ENCODE results near the gene IL17C. TPM values are rescaled to one million over a fixed set of nuclear protein-coding genes. Genes with fewer than 3 reads are reported as not detected.

Gene IL17C
- total RNA-seq, 1 donor from 2014 or later, result not detected

DNA sequence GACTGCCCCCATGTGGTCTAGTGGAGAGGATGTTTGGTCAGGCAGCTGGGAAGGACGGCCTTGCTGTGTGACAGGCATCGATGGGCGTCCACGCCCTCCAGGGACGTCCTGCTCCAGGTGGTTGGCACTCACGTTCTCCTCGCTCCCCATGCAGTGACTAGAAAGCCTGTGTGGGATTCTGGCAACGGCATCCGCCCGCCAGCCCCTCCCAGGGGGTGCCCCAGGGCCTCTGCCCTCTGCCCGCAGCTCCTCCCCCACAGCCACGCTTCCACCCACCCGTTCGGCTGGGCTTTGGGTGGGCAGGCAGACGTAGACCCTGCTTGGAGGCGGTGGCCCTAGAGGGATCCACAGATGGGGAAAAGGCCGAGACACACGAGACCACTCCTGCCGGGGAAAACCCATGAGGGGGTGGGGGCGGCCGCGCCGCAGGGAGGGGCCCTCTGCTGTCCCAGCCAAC is 4.7 kb upstream of the IL17C start:
- Histone ChIP-seq H3K4me3 (peak overlapping the region; percentile 57), H3K9me3 (no peaks in the 10 kb centered on the region), H3K36me3 (peaks cover 52% of the 10 kb centered on the region), H3K27ac (peak overlapping the region; percentile 66), H3K4me1 (peaks cover 22% of the 10 kb centered on the region), H3K27me3 (ENCODE audit: low read depth) (peaks cover 25% of the 10 kb centered on the region)
- ATAC-seq (peak; percentile 45 to 58), DNase-seq (peak; percentile 62)
- intact Hi-C loops (cut with DNase I), result no loop called here
- TF ChIP-seq, protein P1, sequence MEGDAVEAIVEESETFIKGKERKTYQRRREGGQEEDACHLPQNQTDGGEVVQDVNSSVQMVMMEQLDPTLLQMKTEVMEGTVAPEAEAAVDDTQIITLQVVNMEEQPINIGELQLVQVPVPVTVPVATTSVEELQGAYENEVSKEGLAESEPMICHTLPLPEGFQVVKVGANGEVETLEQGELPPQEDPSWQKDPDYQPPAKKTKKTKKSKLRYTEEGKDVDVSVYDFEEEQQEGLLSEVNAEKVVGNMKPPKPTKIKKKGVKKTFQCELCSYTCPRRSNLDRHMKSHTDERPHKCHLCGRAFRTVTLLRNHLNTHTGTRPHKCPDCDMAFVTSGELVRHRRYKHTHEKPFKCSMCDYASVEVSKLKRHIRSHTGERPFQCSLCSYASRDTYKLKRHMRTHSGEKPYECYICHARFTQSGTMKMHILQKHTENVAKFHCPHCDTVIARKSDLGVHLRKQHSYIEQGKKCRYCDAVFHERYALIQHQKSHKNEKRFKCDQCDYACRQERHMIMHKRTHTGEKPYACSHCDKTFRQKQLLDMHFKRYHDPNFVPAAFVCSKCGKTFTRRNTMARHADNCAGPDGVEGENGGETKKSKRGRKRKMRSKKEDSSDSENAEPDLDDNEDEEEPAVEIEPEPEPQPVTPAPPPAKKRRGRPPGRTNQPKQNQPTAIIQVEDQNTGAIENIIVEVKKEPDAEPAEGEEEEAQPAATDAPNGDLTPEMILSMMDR (IDR thresholded peaks at IDR 0.05), result peak; percentile 29

DNA sequence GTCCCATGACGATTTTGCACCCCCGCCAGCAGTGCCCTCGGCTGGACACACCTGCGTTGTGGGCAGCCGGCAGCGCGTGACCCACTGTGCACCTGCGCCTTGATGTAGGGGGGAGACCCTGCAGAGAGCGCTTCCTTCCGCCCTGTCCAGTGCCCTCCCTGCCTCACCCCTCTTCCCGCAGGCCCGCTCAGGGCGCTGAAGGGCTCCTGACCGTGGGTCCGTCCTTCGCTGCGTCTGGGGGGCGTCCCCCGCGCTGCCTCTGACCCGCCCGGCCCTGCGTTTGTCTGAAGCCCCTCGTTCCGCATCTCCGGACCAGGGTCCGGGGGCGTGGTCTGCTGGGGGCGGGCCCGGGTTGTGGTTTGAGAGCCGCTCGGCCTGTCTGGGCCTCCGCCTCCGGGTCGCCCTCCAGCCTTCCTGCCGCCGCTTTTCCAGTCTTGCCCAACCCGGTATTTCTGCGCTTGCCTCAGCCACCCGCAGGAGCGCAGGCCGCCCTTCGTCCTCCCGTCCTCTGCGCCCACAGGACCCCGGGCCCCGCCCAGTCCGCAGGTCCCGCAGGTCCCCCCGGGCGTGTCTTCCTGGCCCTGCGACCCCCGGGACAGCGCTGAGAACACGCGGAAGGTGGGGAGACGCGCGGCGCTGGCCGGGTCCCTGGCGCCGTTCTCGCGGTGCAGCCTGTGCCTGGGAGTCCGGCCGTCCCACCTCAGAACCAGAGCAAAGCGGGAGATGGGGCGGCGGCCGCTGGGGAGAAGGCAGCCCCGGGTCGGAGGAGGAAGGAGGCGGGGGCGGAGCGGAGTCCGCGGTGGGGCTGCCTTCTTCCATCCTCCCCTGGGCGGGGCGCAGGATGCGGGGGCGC is 4.0 kb upstream of the IL17C start:
- Histone ChIP-seq H3K27me3 (ENCODE audit: low read depth) (peaks cover 32% of the 10 kb centered on the region), H3K4me3 (peak overlapping the region; percentile 57), H3K9me3 (no peaks in the 10 kb centered on the region), H3K4me1 (peaks cover 28% of the 10 kb centered on the region), H3K36me3 (peaks cover 45% of the 10 kb centered on the region), H3K27ac (peak overlapping the region; percentile 66)
- DNase-seq (peak; percentile 82), ATAC-seq (peak; percentile 69 to 71)
- intact Hi-C loops (cut with DNase I), result no loop called here
- TF ChIP-seq, protein P1 (IDR thresholded peaks at IDR 0.05), result no peak

DNA sequence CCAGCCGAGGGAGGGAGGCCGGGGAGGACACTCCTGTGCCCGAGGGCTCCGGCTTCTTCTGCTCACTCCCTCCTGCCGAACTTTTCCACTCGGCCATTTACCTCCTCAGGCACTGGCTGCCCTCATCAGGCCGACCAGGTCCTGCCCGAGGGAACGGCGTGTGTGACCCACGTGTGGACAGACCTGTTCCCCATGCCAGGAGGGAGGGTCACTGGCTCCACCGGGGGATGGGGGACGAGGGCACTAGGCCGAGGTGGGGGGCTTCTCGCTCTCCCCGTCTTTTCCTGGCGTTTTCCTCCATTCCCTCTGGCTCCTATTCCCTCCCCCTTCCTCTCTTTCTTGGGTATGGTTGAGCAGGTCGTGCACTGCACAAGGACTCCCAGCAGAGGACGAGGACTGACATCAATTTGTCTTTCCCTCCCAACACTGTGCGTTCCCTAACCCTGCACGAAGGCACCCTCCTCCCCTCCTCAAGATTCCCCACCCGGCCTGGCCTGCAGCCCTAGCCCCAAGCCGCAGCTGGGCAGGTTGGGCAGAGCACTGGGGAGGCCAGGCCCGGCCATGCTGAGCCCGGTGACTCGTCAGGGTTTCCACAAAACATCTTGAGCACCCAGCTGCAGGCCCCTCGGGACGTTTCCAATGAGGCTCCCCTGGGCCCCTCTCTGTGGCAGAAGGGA is 3.2 kb upstream of the IL17C start:
- TF ChIP-seq, protein P1 (IDR thresholded peaks at IDR 0.05), result no peak
- H3K4me1 ChIP-seq, result peaks cover 34% of the 10 kb centered on the region

DNA sequence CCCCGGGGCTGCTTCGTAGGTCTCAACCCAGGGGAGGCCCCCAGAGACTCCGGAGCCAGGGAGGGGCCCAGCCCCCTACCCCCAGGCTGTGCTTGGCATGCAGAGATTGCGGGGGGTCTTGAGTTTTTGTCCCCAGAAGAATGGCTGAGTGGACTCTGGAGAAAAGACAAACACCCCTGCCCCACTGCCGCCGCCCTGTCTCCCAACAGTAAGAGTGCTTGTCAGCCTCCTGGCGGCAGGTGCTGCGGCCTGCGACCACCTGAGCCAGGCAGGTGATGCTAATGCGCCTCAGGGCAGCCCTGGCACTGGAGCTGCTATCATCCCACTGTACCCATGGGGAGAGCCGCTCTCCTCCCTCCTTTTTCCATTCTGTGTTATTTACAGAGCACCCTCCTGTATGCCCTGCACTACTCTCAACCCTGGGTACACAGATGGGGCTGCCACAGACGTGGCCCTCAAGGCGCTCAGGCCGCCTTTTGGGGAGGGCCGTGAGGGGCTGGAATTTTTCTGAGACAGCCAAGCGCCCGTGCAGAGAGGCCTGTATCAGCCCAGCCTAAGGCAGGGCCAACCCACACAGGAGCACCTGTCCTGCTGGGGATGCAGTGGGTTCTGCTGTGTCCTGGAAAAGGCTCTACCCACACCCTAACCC is 2.6 kb upstream of the IL17C start:
- no peak for DNase-seq

More for the DNA sequence above, 3.2 kb upstream of the IL17C start:
- intact Hi-C loops (cut with DNase I), result no loop called here
- no peak for ATAC-seq
- Histone ChIP-seq H3K27ac (peak overlapping the region; percentile 66), H3K27me3 (ENCODE audit: low read depth) (peaks cover 39% of the 10 kb centered on the region), H3K4me3 (peak overlapping the region; percentile 57), H3K9me3 (no peaks in the 10 kb centered on the region), H3K36me3 (peaks cover 38% of the 10 kb centered on the region)
- DNase-seq, result no peak

More for the DNA sequence above, 2.6 kb upstream of the IL17C start:
- ATAC-seq, result no peak
- intact Hi-C loops (cut with DNase I), result no loop called here
- Histone ChIP-seq H3K9me3 (no peaks in the 10 kb centered on the region), H3K27me3 (ENCODE audit: low read depth) (peaks cover 46% of the 10 kb centered on the region), H3K27ac (no peak overlapping the region), H3K36me3 (peaks cover 31% of the 10 kb centered on the region), H3K4me1 (peaks cover 34% of the 10 kb centered on the region), H3K4me3 (no peak overlapping the region)
- TF ChIP-seq, protein P1 (IDR thresholded peaks at IDR 0.05), result no peak
